IPS DF 4.7 (cell line): ENCODE measurements around the gene TNFSF11.
"Not testable (repeated sequence)": the region's sequence is repeated elsewhere in the genome, so short reads cannot be mapped to it uniquely, and the experiment has no call there.

Experiments
- DNase-seq: peaks from one replicate; pipeline ENCODE4 v3.0.0-alpha.2; 2013; ENCODE audit warnings: low spot score; ENCODE audit errors: extremely low read depth

Gene TNFSF11

GRCh38 chr13:42574011-42574410 is at the start of gene TNFSF11:
Gene TNFSF11 (plus strand): TSS chr13:42574152. CDS start chr13:42574304, 152 bp downstream.
- no peak for DNase-seq

- no peak for DNase-seq
Measured at GRCh38 chr13:42524487-42525034, 49.4 kb upstream of the TNFSF11 start.

GRCh38 chr13:42525035-42525504 is 48.9 kb upstream of the TNFSF11 start:
- DNase-seq = no peak

GRCh38 chr13:42526276-42526675 is 47.7 kb upstream of the TNFSF11 start:
- no peak for DNase-seq

GRCh38 chr13:42526804-42527203 is 47.1 kb upstream of the TNFSF11 start:
- no peak for DNase-seq

GRCh38 chr13:42532561-42533335 is 41.2 kb upstream of the TNFSF11 start:
- no peak for DNase-seq

- DNase-seq = no peak
Measured at GRCh38 chr13:42533336-42533591, 40.7 kb upstream of the TNFSF11 start.

GRCh38 chr13:42534785-42535184 is 39.2 kb upstream of the TNFSF11 start:
- no peak for DNase-seq

- DNase-seq = no peak
Measured at GRCh38 chr13:42538996-42539395, 35.0 kb upstream of the TNFSF11 start.

- no peak for DNase-seq
Measured at GRCh38 chr13:42539670-42540069, 34.3 kb upstream of the TNFSF11 start.

- DNase-seq = no peak
Measured at GRCh38 chr13:42543215-42543797, 30.6 kb upstream of the TNFSF11 start.

- DNase-seq = no peak
Measured at GRCh38 chr13:42544246-42544926, 29.6 kb upstream of the TNFSF11 start.

GRCh38 chr13:42545842-42546241 is 28.1 kb upstream of the TNFSF11 start:
- DNase-seq = no peak

GRCh38 chr13:42547612-42548011 is 26.3 kb upstream of the TNFSF11 start:
- no peak for DNase-seq

- no peak for DNase-seq
Measured at GRCh38 chr13:42548731-42549551, 25.0 kb upstream of the TNFSF11 start.

GRCh38 chr13:42549552-42549936 is 24.4 kb upstream of the TNFSF11 start:
- DNase-seq = no peak

GRCh38 chr13:42551611-42552010 is 22.3 kb upstream of the TNFSF11 start:
- DNase-seq = no peak

- DNase-seq = no peak
Measured at GRCh38 chr13:42553098-42554046, 20.6 kb upstream of the TNFSF11 start.

GRCh38 chr13:42559057-42559456 is 14.9 kb upstream of the TNFSF11 start:
- DNase-seq = no peak

GRCh38 chr13:42559573-42560218 is 14.3 kb upstream of the TNFSF11 start:
- not testable (repeated sequence) for DNase-seq
